Bronchial smooth muscle cell (primary cell): ENCODE data around the gene OR51D1. TPM values are rescaled to one million over a fixed set of nuclear protein-coding genes. Genes with fewer than 3 reads are reported as not detected.

ENCODE experiments used
- total RNA-seq: library from RNA; depleted of rRNA; stranded (reverse); fragments of >200 nt; gene quantifications from 2 replicates; pipeline ENCODE4 v1.2.1, GENCODE V29; 2014

The OR51D1 gene, protein sequence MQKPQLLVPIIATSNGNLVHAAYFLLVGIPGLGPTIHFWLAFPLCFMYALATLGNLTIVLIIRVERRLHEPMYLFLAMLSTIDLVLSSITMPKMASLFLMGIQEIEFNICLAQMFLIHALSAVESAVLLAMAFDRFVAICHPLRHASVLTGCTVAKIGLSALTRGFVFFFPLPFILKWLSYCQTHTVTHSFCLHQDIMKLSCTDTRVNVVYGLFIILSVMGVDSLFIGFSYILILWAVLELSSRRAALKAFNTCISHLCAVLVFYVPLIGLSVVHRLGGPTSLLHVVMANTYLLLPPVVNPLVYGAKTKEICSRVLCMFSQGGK
- not detected in 2 replicates for total RNA-seq

DNA sequence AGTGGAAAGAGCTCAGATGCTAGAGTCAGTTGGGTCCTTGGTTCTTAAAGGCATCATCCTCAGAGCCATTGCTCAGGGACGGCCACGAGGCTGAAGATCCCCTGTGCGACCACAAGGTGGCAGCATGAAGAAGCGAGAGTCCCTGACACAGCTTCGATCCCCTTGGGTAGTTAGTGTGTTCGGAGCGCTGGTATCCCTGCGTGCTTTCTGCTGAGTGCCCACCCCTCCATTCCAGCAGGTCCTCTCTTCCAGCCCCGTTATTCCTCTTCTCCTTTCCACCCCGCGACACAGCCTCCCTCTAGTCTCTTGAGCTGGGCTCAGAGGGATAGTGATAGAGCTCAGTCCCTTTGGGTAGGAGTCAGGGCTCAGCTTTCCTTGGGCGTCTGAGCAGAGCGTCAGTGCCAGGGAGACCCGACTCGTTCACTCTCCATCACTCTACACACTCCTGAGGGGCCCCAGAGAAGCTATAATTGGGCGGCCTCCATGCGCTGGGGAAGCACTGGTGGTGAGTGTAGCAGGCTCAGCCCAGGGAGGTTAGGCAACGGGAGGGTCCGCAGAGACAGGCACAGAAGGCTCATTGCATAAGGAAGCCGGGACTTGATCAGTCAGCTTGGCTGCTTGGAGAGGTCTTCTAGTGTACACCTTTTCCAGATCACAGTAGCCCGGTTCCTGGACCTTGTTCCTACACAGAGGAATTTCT, at the start of gene OR51D1:
TSS of gene OR51D1 (plus strand) at position 516 of the 700 bp plus-strand sequence. CDS start 2,314 bp downstream, outside the sequence.

DNA sequence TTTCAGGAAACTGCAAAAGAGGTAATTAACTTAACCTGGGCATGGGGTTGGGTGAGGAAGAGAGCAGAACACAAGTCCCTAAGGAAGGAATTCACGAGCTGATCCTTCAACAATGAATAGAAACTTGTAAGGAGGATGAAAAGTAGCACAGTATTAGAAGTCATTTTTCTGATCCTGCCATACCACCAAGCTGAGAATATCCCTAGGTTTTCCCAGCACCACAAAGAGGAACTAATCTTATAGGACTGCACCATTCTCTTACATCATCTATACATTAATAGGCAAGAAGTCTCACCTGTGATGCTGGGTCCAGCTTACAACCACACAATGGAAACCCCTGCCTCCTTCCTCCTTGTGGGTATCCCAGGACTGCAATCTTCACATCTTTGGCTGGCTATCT, 43.5 kb upstream of the OR51D1 start, which contains the start of gene OR52I1:
TSS of gene OR52I1 (plus strand) at position 301 of the 400 bp plus-strand sequence. CDS start at position 301, 0 bp downstream.

GRCh38 chr11:4607781-4608666, 29.3 kb upstream of the OR51D1 start, which contains the start of gene TRIM68:
TRIM68 (minus strand) TSS chr11:4608231; CDS start chr11:4605504, 2,727 bp downstream.

GRCh38 chr11:4643682-4644081, 6.4 kb downstream of the OR51D1 start, which contains the start of gene OR51E1:
OR51E1 (plus strand) TSS chr11:4643982; CDS start chr11:4652527, 8,545 bp downstream.

Other genes starting within 250 kb of the OR51D1 start
- 24.0 and 30.1 TPM in 2 replicates for gene TRIM21, start 243.8 kb upstream of the OR51D1 start, total RNA-seq
- 0.09 TPM in 1 of 2 replicates, not detected in the other for gene OR52K2, start 188.2 kb upstream of the OR51D1 start, total RNA-seq
- gene OR52K1, start 154.8 kb upstream of the OR51D1 start, total RNA-seq: under 0.01 TPM in 1 of 2 replicates, not detected in the other
- gene OR52M1, start 92.3 kb upstream of the OR51D1 start, total RNA-seq: not detected in 2 replicates
- gene OR52I2, start 55.7 kb upstream of the OR51D1 start, total RNA-seq: not detected in 2 replicates
- gene OR52I1, start 43.4 kb upstream of the OR51D1 start, total RNA-seq: not detected in 2 replicates
- 7.9 and 10.5 TPM in 2 replicates for gene TRIM68, start 29.2 kb upstream of the OR51D1 start, total RNA-seq
- not detected in 2 replicates for gene OR51E1, start 6.5 kb downstream of the OR51D1 start, total RNA-seq
- gene OR51E2, start 60.4 kb downstream of the OR51D1 start, total RNA-seq: under 0.01 TPM in 1 of 2 replicates, not detected in the other
- not detected in 2 replicates for gene MMP26, start 67.3 kb downstream of the OR51D1 start, total RNA-seq
- gene OR51F1, start 132.5 kb downstream of the OR51D1 start, total RNA-seq: not detected in 2 replicates
- not detected in 2 replicates for gene OR52R1, start 166.9 kb downstream of the OR51D1 start, total RNA-seq
- gene OR51F2, start 183.8 kb downstream of the OR51D1 start, total RNA-seq: not detected in 2 replicates
- not detected in 2 replicates for gene OR51S1, start 211.7 kb downstream of the OR51D1 start, total RNA-seq
- not detected in 2 replicates for gene OR51T1, start 244.4 kb downstream of the OR51D1 start, total RNA-seq